Activated CD8-positive, alpha-beta memory T cell treated with anti-CD3 and anti-CD28 coated beads for 36 hours (primary cell): ENCODE data around the gene ACTL7A. TPM values are rescaled to one million over a fixed set of nuclear protein-coding genes. Genes with fewer than 3 reads are reported as not detected.
"Not testable (repeated sequence)": the region's sequence is repeated elsewhere in the genome, so short reads cannot be mapped to it uniquely, and the experiment has no call there.

Experiments
- CTCF ChIA-PET: fragments of 350-600 bp; sonication (Branson Sonifier 250); formaldehyde crosslinking; loops from one replicate; lab custom pipeline; 2021; ENCODE audit warnings: antibody characterized with exemption; lab: Charles Lee
- POLR2A ChIA-PET: fragments of 350-600 bp; sonication (Branson Sonifier 250); formaldehyde crosslinking; loops from one replicate; lab custom pipeline; 2021; ENCODE audit warnings: antibody characterized with exemption; lab: Charles Lee
- total RNA-seq, 2 experiments: library from RNA; stranded (reverse); gene quantifications; one replicate each; pipeline ENCODE4 v1.2.3, GENCODE V29; 2021

Gene ACTL7A
- total RNA-seq, 2 experiments from 2014 or later = not detected

DNA sequence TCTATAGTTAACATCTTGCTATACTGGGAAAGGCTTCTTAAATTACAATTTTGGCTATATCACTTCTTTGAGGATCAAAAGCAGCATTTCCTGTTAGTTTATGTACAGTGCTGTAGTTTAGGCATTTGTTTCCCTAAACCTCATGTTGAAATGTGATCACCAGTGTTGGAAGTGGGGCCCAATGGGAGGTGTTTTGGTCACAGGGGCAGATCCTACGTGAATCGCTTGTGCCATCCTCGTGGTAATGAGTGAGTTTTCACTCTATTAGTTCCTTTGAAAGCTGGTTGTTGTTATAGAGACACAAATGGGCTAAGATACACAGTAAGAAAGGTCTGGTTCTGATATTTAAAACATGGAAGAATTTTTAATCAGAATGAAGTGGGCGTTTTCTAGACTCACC lies 5.8 kb downstream of the ACTL7A start:
- ChIA-PET POLR2A (no interaction called here), CTCF (no interaction called here)

DNA sequence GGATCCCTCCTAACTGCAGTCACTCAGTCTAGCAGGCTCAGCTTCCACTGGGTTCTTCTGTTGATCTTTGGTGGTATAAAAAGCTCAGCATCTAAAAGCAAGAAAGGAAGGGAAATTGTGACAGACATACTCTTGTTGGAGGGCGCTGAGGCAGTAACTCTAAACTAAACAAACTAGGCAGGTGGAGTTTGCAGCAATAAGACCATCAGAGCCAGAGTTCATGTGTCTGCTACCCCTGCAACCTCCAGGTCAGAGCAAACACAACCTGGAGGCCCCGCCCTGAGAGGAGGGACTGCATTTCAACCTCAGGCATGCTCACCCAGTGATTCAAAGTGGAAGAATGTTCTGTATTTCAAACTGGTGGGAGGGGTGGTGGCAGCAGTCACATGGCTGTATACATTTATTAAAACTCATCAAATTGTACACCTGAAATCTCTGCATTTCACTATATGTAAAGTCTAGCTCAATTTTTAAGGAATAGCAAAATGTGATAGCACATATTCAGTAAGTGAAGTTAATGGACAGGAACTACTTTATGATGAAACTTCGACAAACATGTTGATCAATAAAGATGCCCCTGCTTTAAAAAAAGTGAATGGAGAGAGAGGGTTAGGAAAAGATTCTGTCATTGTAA lies 7.1 kb downstream of the ACTL7A start:
- ChIA-PET POLR2A (no interaction called here), CTCF (no interaction called here)

DNA sequence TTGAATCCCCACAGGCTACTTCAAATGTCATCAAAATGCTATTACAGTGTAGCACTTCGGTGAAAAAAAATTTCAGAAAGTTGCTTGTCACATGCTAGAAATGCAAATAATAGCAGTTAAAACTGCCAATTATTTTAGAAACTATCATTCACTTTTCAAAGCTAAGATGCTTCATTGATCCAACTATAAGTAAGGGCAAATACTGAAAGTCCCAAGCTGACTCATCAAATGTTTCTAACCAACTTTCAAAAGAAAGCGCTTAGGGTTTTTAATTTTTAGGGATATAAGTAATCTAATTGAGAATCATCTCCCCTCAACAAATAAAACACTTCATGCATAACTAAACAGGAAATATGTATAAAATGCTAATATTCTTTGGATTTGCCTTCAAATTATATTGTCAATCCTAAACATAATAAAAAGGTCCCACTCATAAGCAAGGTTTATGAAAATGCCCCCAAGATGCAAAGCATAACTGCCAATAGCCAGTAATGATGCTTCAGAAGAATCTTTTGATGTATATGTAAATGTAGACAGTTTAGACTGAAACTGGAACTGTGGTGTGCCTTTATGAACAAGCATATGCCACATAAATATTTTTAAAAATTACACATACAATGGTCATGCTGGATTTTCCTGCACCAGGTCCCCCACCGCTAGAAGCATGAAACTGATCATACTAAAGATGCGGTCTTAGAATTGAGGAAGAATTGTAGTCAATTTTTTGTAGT lies 12.2 kb downstream of the ACTL7A start:
- ChIA-PET CTCF (no interaction called here), POLR2A (no interaction called here)

DNA sequence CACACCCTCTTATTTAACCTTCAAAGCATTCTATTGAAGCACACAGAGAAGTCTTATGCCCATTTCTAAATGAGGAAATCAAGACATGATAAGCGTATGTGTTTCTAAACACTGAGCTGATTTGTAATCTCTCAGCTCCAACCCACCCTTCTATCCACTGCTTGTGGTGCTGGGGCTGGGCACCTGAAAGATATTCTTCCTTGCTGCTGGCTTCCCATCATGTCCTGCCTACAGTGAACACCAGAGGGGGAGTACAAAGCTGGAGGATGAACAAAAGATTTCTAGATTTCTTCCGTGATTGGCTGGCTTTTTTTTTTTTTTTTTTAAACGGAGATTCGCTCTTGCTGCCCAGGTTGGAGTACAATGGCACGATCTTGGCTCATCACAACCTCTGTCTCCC lies 14.4 kb downstream of the ACTL7A start:
- POLR2A ChIA-PET = no interaction called here
- CTCF ChIA-PET = interaction anchor here (0.6 kb wide), 1 partner anchor 37 kb away, joined by 3 read pairs; no protein-coding TSS in a partner anchor

DNA sequence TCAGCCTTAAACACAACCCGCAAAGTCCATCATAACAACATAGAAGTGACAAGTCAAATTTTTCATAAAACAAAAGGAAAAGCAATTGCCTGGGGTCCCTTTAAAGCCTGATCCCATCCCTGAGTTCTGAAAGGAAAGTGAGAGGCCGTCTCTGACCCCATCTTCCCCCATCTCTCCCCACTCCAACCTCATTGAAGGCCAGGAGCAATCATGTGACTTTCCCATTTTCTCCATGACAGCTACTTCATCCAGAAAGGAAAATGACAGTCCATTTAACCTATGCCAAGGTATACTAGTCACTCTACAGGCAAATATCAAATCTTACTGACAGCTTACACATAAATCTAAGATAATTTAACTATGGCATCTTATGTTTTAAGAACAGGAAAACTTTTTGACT lies 15.5 kb downstream of the ACTL7A start:
- CTCF ChIA-PET = no interaction called here
- POLR2A ChIA-PET = no interaction called here

DNA sequence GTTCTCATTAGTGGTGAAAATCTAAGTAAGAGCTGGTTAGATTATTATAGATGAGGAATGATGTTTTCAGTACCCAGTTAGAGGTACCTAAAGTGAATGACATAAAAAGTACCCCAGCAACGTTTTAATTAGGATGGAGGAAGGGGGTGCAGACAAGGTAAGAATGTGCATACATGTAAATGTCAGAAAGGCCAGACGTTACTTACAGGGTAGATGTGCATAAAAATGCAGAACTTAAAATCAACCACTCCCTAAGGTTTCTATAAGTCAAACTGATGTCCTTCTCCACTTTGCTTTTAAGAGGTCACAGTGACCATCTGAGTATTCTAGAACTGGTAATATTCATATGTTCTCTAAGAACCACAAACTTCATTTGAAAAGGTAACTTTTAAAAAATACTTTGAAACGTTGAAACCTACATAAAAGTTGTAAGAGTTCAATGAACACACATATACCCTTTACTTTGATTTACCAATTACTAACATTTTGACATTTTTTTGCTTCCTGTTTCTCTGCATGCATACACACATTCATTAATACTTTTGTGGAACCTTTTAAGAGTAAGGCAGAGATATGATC lies 18.8 kb downstream of the ACTL7A start:
- CTCF ChIA-PET = no interaction called here
- POLR2A ChIA-PET = no interaction called here

DNA sequence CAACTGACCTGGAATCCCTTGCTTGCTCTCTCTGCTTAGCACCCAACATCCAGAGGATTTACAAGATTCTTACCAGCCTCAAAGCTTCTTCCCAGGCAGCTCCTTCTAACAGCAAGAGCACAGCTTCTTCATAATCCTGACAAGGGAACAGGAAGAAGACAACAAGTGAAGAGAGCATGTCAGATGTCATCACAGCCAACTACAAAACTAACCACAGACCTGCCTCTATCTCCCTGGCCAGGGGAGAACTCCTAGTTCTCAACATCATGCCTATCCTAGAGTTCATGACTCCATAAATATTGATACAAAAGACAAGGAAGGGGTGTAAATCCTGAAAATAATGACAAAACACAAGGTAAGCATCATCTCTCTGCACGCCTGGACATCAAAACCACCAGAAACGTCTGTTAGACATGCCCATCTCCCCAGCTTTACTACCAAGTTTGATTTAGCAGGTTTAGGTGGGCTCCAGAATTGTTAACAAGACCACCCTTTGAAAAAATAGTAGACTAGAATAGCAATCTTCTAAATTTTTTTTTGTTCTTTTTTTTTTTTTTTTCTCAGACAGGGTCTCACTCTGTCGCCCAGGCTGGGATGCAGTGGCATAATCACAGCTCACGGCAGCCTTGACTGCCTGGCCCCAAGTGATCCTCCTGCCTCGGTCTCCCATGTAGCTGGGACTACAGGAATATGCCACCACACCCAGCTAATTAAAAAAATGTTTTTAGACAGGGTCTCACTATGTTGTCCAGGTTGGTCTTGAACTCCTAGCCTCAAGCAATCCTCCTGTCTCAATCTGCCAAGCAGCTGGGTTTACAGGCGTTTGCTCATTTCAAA lies 20.2 kb downstream of the ACTL7A start:
- ChIA-PET POLR2A (interaction anchor here (0.7 kb wide), 1 partner anchor 85 kb away, joined by 3 read pairs; no protein-coding TSS in a partner anchor), CTCF (interaction anchor here (0.7 kb wide), 1 partner anchor 318 kb away, joined by 4 read pairs; no protein-coding TSS in a partner anchor)

DNA sequence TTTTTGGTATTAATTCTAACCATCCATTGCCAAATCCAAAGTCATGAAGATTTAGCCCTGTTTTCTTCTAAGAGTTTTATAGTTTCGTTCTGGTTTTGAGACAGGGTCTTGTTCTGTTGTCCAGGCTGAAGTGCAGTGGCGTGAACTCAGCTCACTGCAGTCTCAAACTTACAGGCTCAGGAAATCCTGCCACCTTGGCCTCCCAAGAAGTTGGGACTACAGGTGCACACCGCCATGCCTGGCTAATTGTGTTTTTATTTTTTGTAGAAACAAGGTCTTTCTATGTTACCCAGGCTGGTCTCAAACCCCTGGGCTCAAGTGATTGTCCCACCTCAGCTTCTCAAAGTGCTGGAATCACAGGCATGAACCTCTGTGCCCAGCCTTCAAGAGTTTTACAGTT lies 21.0 kb downstream of the ACTL7A start:
- ChIA-PET CTCF (no interaction called here), POLR2A (no interaction called here)

DNA sequence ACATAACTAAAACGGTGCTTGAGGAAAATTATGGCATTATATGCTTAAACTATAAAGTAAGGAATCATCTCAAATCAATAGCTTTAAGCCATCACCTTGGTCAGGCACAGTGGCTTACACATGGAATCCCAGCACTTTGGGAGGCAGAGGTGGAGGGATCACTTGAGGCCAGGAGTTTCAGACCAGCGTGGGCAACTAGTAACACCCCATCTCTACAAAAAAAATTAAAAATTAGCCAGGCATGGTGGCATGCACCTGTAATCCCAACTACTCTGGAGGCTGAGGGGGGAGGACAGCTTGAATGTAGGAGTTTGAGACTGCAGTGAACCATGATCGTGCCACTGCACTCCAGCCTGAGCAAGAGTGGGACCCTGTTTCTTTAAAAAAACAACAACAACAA lies 22.6 kb downstream of the ACTL7A start:
- POLR2A ChIA-PET = no interaction called here
- CTCF ChIA-PET = no interaction called here

DNA sequence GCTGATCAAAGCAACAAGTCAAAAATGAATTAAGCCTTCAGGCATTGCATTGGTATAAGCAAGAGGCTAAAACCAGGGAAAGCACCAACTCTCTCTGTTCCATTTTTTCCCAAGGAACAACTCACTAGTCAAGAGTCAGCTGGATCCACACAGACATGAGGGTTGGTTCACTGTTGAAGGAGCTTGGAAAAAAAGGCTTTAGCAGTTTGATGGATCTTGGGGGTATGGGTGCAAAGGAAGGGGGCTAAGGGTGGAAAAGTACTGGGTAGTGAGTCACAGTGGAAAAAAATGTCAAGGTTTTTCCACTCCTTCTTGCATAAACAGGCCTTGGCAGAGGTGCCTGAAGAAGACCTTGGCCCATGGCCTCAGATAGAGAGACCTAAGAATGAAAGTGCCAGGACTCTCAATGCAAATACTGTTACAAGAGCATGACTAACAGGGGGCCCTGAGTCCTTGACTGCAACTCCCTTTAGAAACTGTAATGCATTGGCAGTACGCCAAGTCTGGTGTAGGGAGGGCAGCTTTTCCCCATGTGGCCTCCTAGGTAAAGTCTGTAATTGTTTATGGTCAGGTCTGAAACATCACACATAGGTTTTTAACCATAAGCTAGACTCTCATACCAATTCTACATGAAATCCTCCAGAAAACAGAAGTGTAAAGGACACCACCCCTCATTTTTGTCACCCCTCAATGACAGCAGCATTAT lies 23.7 kb downstream of the ACTL7A start:
- POLR2A ChIA-PET = no interaction called here
- CTCF ChIA-PET = no interaction called here

DNA sequence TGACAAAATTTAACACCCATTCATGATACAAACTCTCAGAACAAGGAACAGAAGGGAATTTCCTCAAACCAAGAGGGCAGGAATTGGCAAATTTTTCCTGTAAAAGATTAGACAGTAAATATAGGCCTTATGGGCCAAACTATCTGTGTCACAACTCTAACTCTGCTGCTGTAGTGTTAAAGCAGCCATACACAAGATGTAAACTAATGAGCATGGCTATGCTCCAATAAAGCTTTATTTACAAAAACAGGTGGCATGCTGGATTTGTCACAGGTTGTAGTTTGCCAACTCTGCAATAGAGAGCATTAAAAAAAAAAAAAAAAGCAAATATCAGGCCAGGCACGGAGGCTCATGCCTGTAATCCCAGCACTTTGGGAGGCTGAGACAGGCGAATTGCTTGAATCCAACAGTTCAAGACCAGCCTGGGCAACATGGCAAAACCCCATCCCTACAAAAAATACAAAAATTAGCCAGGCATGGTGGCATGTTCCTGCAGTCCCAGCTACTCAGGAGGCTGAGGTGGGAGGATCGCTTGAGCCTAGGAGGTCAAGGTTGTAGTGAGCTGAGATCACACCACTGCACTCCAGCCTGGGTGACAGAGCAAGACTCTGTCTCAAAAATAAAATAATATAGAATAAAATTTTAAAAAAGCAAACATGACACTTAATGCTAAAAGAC lies 24.7 kb downstream of the ACTL7A start:
- POLR2A ChIA-PET, CTCF ChIA-PET: not testable (repeated sequence)

DNA sequence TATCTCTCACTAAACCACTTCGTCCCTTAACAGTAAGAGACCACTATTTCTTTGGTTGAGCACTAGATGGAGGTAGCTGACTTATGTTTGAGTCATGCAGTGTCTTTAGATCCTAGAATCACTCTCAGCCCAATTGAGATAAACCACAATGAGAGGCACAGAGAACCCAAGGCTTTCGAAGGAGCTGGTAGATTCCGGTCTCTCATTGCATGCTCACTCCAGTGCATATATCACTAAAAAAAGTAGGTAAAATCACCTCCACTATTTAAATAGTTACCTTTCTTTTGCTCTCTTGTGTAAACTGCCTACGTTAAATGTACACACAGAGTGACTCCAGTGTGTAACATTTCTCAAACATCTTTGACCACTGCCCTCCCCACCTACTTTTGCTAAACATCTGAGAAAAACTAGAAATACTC lies 27.6 kb downstream of the ACTL7A start:
- POLR2A ChIA-PET = no interaction called here
- CTCF ChIA-PET = no interaction called here

DNA sequence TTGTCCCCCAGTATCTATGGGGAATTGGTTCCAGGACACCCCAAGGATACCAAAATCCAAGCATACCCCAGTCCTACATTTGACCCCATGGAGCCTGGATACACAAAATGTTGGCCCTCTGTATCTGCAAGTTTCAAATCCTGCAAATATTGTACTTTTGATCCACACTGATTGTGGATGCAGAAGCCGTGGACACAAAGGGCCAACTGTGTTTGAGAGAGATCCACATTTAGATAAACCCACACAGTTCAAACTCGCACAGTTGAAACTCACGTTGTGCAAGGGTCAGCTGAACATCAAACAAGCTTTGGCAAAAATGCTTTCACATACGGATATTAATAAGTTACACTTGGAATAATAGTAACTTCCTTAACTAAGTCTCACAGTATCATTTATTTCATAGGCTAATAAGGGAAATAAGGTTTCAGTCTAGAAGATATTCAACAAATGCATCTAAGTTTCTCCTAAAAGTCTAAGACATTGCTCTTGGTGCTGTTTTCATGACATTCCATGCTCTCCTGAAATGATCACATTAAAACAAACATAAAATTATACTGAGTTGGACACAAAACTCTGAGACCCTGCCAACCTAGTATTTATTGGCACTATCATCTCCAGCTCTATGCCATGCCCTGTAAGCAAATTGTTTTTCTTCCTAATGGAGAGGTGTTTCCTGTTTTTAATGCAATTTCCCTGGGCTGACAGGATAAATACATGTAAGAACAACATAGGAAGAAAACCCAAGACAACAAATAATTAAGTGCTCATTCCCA lies 32.3 kb downstream of the ACTL7A start:
- ChIA-PET POLR2A (no interaction called here), CTCF (no interaction called here)

DNA sequence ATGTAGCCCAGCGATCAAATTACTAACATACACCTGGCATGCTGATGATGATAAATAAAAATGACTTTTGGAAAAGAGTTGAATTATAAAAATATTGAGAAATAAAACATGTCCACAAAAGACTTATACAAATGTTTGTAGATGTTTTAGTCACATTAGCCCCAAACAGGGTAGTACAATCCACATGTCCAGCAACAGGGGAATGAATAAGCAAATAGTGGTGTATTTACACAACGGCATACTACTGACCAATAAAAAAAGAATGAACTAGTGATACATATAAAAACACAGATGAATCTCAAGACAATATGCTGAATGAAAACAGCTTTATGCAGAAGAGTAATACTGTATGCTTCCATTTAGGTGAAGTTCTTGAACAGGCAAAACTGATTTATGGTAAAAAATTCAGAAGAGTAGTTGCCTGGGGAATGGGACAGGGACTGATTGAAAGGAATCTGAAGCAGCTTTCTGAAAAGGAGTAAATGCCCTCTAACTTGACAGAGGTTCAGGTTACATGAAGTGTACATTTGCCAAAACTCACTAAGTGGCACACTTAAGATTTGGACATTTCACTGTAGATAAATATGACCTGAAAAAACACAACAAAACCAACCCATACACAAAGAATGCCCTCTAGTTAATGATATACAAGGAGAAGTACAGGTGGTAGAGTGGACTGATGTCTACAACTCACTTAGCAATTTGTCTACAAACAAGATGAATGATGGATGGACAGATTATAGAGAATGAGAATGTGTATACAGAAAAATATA lies 35.4 kb downstream of the ACTL7A start:
- ChIA-PET POLR2A (no interaction called here), CTCF (no interaction called here)

DNA sequence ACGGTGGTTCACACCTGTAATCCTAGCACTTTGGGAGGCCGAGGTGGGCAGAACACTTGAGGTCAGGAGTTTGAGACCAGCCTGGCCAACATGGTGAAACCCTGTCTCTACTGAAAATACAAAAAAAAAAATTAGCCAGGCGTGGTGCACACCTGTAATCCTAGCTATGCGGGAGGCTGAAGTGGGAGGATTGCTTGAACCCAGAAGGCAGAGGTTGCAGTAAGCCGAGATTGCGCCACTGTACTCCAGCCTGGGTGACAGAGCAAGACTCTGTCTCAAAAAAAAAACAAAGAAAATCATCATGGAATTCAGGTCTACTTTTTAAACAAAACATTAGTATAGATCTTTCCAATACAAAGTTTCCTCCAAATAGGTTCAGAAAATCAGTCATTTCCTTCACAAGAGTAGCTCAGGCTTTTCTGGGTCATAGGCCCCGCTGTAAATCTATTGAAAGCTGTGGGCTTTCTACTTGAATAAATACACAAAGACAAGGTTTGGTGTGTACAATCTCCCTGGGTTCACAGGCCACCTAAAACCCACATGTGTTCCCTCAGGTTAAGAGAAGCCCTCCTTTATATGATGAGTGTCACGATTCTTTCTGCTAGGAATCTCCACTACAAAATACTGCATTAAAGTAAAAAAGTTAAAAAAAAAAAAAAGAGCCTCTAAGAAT lies 37.1 kb downstream of the ACTL7A start:
- POLR2A ChIA-PET, CTCF ChIA-PET: not testable (repeated sequence)

DNA sequence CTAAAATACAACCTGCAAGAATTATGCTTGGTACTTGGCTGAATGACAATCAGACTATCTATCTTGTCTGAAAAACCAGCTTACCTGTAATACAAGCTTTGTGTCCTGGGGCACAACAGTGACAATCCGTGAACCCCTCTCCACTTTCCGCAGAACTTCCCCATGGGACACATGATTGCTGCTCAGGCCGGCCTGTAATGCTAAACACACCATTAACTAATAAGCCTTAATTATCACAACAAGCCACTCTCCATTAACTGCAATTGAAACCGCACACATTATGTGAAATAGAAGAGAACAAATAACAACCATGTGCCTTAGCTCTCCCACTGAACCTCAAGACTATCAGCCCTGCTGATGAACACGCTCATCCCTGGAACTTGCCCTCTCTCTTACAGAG lies 38.1 kb downstream of the ACTL7A start:
- CTCF ChIA-PET = no interaction called here
- POLR2A ChIA-PET = no interaction called here
